ENCODE results near the gene TEK.
"Not testable (repeated sequence)": the region's sequence is repeated elsewhere in the genome, so short reads cannot be mapped to it uniquely, and the experiment has no call there.

The TEK gene

GRCh38 chr9:27108981-27109541 is at the start of gene TEK:
Gene TEK, plus strand, starts transcription at chr9:27109225. Its CDS starts 366 bp downstream, at chr9:27109591.
- no peak for DNase-seq

- no peak for DNase-seq
Observed at GRCh38 chr9:27059412-27059811, 49.6 kb upstream of the TEK start.

- no peak for DNase-seq
Observed at GRCh38 chr9:27059907-27060306, 49.1 kb upstream of the TEK start.

- DNase-seq: no peak
Observed at GRCh38 chr9:27065288-27065687, 43.7 kb upstream of the TEK start.

- no peak for DNase-seq
Observed at GRCh38 chr9:27073841-27074728, 34.9 kb upstream of the TEK start.

- DNase-seq: no peak
Observed at GRCh38 chr9:27078685-27079084, 30.3 kb upstream of the TEK start.

GRCh38 chr9:27085456-27085855 is 23.6 kb upstream of the TEK start:
- no peak for DNase-seq

GRCh38 chr9:27086818-27087680 is 22.0 kb upstream of the TEK start:
- no peak for DNase-seq

GRCh38 chr9:27088981-27089380 is 20.0 kb upstream of the TEK start:
- no peak for DNase-seq

GRCh38 chr9:27089706-27090105 is 19.3 kb upstream of the TEK start:
- no peak for DNase-seq

- no peak for DNase-seq
Observed at GRCh38 chr9:27090231-27090630, 18.8 kb upstream of the TEK start.

- DNase-seq: no peak
Observed at GRCh38 chr9:27090711-27091110, 18.3 kb upstream of the TEK start.

- not testable (repeated sequence) for DNase-seq
Observed at GRCh38 chr9:27092496-27092895, 16.5 kb upstream of the TEK start.

- not testable (repeated sequence) for DNase-seq
Observed at GRCh38 chr9:27093384-27094067, 15.5 kb upstream of the TEK start.

- DNase-seq: no peak
Observed at GRCh38 chr9:27094640-27095298, 14.3 kb upstream of the TEK start.

- DNase-seq: no peak
Observed at GRCh38 chr9:27107241-27107640, 1.8 kb upstream of the TEK start.

- DNase-seq: no peak
Observed at GRCh38 chr9:27109621-27110020, 596 bp downstream of the TEK start.

GRCh38 chr9:27110181-27110580 is 1.2 kb downstream of the TEK start:
- no peak for DNase-seq

GRCh38 chr9:27112235-27112634 is 3.2 kb downstream of the TEK start:
- no peak for DNase-seq

GRCh38 chr9:27117489-27118135 is 8.6 kb downstream of the TEK start:
- no peak for DNase-seq

- DNase-seq: no peak
Observed at GRCh38 chr9:27118916-27119315, 9.9 kb downstream of the TEK start.

- DNase-seq: no peak
Observed at GRCh38 chr9:27124151-27124550, 15.1 kb downstream of the TEK start.

Measured in activated CD4-positive, alpha-beta T cell treated with anti-CD3 and anti-CD28 coated beads, Interleukin-2, amount 50 U/mL, for 48 hours (primary cell).